Muscle layer of colon (tissue), 2 donors: Measurements from ENCODE around the gene ALK.
"Not testable (repeated sequence)": the region's sequence is repeated elsewhere in the genome, so short reads cannot be mapped to it uniquely, and the experiment has no call there.

ENCODE experiments used
- H3K27ac ChIP-seq: one replicate; pipeline ENCODE4 v1.7.0; 2013; ENCODE audit warnings: low read depth, mild to moderate bottlenecking, low read length, moderate library complexity
- H3K27me3 ChIP-seq, 2 donors: one replicate each; pipeline ENCODE4 v1.7.0; 2013; ENCODE audit warnings: low read length in 2 of 2, mild to moderate bottlenecking in 2 of 2; ENCODE audit not compliant: insufficient read depth in 2 of 2, control insufficient read depth in 1 of 2
- H3K36me3 ChIP-seq: one replicate; pipeline ENCODE4 v1.7.0; 2013; ENCODE audit warnings: mild to moderate bottlenecking, low read length; ENCODE audit not compliant: insufficient read depth
- H3K4me1 ChIP-seq: one replicate; pipeline ENCODE4 v1.7.0; 2013; ENCODE audit warnings: mild to moderate bottlenecking, low read length; ENCODE audit not compliant: insufficient read depth
- H3K4me3 ChIP-seq, 2 donors: one replicate each; pipeline ENCODE4 v1.7.0; 2013; ENCODE audit warnings: low read length in 2 of 2, low read depth in 1 of 2, mild to moderate bottlenecking in 1 of 2, moderate library complexity in 1 of 2
- H3K9ac ChIP-seq: one replicate; pipeline ENCODE4 v1.7.0; 2013; ENCODE audit warnings: low read length
- H3K9me3 ChIP-seq: one replicate; pipeline ENCODE4 v1.7.0; 2013; ENCODE audit warnings: mild to moderate bottlenecking, low read length
- donor health status: abdominal sarcoma.
- donor health status: Adenocarcinoma of cecum.

ALK gene

DNA sequence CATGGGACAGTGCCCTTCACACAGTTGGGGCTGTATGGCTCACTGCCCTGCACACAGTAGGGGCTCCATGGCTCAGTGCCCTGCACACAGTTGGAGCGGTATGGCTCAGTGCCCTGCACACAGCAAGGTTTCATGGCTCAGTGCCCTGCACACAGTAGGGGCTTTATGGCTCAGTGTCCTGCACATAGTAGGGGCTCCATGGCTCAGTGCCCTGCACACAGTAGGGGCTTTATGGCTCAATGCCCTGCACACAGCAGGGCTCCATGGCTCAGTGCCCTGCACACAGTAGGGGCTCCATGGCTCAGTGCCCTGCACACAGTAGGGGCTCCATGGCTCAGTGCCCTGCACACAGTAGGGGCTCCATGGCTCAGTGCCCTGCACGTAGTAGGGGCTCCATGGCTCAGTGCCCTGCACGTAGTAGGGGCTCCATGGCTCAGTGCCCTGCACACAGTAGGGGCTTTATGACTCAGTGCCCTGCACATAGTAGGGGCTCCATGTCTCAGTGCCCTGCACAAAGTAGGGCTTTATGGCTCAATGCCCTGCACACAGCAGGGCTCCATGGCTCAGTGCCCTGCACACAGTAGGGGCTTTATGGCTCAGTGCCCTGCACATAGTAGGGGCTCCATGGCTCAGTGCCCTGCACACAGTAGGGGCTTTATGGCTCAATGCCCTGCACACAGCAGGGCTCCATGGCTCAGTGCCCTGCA is 676.2 kb downstream of the ALK start:
- H3K9ac ChIP-seq, H3K4me1 ChIP-seq, H3K36me3 ChIP-seq, H3K4me3 ChIP-seq, H3K27me3 ChIP-seq, H3K9me3 ChIP-seq, H3K27ac ChIP-seq: not testable (repeated sequence)

DNA sequence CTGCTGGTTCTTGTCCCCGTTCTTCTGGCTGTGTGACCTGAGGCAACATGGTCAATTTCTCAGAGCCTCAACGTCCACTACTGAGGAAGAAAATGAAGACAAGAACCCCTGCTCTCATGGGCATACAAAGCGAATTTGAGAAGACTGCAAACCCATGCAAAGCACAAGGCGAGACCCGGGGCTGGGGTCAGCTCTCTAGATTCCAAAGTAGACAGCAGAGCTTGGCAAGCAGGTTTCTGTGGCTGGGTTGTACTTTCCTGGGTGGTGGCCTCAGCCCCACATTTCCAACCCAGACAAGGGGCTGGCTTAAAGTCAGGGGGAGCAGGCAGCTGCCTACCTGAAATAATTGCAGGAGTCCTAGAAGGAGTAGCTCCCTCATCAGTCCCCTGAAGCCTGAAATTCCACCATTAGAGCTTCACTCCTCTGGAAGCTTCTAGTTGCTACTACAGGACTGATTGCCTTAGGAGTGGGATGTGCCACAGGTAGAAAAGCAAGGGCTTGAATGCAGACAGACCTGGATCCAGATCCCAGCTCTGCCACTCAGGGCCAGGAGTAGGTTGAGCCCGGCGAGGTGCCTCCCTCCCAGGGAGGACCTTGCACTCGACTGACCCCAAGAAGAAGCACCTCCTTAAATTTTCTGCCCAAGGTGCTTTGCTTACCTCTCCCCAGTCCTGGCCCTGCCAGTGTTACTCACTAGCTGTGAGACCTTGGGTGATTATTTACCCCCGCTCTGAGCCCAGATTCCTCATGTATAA is 678.6 kb downstream of the ALK start:
- no peaks in the 10 kb centered on the region for H3K36me3 ChIP-seq
- no peaks in the 10 kb centered on the region for H3K4me1 ChIP-seq
- H3K4me3 ChIP-seq, result no peak overlapping the region
- no peak overlapping the region for H3K9ac ChIP-seq
- no peaks in the 10 kb centered on the region for H3K9me3 ChIP-seq
- H3K27me3 ChIP-seq, result no peaks in the 10 kb centered on the region
- no peak overlapping the region for H3K27ac ChIP-seq

DNA sequence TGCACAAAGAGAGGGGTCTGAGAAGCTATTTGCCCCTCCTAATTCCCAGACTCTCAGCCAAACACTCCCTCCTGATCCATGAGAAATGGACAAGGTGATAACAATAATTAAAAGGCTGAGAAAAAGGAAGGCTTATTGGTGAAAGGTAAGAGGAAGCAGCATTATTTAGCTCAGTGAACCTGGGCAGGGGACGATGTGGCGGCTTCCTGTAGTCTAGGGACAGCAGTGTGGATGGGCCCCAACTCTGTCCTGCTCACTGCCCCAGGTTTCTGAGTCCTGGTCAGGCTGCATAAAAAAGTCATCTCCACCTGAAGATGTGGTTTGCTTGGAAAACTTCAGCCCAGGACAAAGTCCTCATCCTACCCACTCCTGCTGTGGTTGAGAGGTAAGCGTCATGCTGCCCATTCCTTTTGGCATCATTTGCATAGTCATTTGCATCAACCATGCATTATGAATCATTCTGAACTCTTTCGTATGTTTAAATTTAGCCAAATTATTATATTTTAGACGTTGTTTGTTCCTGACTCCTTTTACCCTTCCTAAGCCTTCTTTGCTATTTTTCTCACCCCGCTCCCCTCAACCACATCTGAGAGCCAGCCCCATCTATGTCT is 679.3 kb downstream of the ALK start:
- Histone ChIP-seq H3K9ac (no peak overlapping the region), H3K4me1 (no peaks in the 10 kb centered on the region), H3K36me3 (no peaks in the 10 kb centered on the region), H3K27ac (no peak overlapping the region), H3K4me3 (no peak overlapping the region), H3K27me3 (no peaks in the 10 kb centered on the region), H3K9me3 (no peaks in the 10 kb centered on the region)

DNA sequence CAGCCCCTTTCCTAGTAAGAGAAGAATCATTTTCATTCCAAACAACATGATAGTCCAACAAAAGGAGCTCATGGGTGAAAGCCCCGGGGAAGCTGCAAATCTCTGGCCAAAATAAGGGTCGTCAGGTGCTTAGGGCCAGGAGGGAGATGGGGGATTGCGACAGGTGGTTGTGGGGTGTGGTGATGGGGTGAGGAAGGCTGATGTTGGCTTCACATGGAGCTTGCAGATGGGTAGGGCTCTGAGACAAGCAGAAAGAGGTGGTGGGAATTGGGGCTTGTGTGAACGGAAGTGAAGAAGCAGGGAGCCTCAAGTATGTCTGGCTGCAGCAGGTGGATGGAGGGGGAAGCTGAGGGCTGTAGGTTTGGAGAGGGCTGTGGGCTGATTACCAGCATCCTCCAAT is 680.0 kb downstream of the ALK start:
- no peak overlapping the region for H3K9ac ChIP-seq
- H3K36me3 ChIP-seq, result no peaks in the 10 kb centered on the region
- H3K27me3 ChIP-seq, result no peaks in the 10 kb centered on the region
- H3K27ac ChIP-seq, result no peak overlapping the region
- no peaks in the 10 kb centered on the region for H3K4me1 ChIP-seq
- no peaks in the 10 kb centered on the region for H3K9me3 ChIP-seq
- H3K4me3 ChIP-seq, result no peak overlapping the region

DNA sequence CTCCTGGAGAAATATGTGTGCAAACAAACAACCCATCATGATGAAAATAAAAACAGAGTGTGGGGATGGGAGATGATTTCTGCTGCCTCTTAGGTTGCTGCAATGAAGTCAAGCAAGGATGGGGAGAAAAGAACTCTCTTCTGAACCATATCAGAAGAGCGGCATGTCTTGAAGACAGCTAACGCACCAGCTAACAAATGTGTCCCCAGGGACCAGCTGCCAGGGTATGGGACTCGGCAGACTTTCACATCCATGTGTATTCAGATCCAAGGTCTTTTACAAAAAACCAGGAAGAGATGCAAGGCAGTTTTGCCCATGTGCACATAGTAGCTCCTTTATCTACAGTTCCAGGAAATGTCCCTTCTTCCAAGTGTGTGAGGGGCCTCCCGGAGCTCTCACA is 680.8 kb downstream of the ALK start:
- no peak overlapping the region for H3K27ac ChIP-seq
- H3K4me1 ChIP-seq, result no peaks in the 10 kb centered on the region
- no peaks in the 10 kb centered on the region for H3K27me3 ChIP-seq
- no peaks in the 10 kb centered on the region for H3K9me3 ChIP-seq
- H3K4me3 ChIP-seq, result no peak overlapping the region
- no peak overlapping the region for H3K9ac ChIP-seq
- H3K36me3 ChIP-seq, result no peaks in the 10 kb centered on the region

DNA sequence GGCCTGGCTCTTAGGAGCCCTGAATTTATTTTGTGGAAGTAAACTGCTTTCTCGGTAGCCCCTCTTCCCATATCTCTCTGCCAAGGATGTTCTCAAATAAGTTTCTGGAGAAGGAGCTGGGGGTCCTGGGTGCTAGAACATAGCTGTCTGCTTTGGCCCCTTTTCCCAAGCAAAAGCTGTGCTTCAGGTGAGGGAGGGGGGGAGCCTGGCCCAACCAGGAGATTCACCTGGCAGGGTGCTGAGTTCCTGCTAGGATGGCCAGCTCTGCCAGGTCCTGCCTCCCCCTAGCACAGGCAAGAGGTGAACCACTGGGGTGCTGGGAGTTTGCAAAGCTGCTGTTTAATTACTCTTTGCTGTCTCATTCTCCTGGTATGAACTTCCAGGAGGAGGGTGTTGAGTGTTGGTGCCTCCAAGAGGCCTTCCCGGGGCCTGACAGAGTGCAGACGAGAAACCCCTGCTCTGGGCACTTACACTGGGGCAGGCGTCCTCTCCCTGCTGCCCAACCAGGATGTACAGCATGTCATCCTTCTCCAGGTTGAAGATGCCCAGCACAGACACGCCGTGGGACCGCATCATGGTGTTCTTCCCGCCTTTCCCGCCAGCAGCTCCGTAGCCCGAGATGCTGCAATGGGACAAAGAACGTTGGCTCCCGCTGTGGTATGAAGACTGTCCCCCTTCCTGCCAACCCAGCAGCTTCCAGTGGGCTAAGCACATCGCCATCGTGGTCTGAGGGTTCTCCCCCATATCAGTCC is 682.0 kb downstream of the ALK start:
- no peaks in the 10 kb centered on the region for H3K9me3 ChIP-seq
- no peak overlapping the region for H3K4me3 ChIP-seq
- no peaks in the 10 kb centered on the region for H3K36me3 ChIP-seq
- H3K9ac ChIP-seq, result no peak overlapping the region
- H3K27ac ChIP-seq, result no peak overlapping the region
- no peaks in the 10 kb centered on the region for H3K27me3 ChIP-seq
- no peaks in the 10 kb centered on the region for H3K4me1 ChIP-seq

DNA sequence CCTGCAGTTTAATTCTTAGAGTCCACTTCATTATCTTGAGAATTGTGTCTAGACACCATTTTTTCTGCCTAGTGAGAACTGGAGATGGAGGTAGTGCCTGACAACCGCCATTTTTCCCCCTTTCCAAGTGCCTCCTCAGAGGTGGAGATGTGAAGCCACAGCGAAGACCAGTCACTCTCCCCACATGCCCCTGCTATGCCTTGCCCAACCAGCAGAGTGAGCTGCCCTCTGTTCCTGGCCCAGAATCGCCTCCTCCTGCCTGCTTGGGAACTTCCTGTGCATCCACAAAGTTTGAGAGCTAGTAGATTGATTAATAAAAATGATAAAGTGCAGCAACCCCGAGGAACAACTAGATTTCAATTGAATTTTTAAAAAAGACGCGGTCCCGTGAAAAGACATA is 682.9 kb downstream of the ALK start:
- H3K9ac ChIP-seq, result no peak overlapping the region
- no peaks in the 10 kb centered on the region for H3K36me3 ChIP-seq
- no peaks in the 10 kb centered on the region for H3K27me3 ChIP-seq
- H3K9me3 ChIP-seq, result no peaks in the 10 kb centered on the region
- H3K4me3 ChIP-seq, result no peak overlapping the region
- no peak overlapping the region for H3K27ac ChIP-seq
- H3K4me1 ChIP-seq, result no peaks in the 10 kb centered on the region

DNA sequence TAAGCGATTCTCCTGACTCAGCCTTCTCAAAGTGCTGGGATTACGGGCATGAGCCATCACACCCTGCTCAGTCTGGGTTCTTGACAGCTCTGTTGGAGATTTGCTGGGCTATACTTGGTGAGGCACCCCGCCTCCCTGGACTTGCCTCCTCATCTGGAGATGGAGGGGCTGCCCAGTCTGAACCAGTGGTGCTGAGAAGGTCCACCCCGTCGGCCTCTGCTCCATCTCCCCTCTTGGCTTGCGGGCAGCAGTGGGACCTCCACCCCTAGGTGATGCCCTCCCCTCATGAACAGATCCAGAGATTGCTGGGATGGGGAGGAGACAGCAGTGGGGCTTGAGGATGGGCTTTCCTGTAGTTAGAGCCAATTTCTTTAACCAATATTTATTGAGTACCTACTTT is 685.3 kb downstream of the ALK start:
- Histone ChIP-seq H3K4me3 (no peak overlapping the region), H3K27me3 (no peaks in the 10 kb centered on the region), H3K4me1 (no peaks in the 10 kb centered on the region), H3K36me3 (no peaks in the 10 kb centered on the region), H3K9me3 (no peaks in the 10 kb centered on the region), H3K9ac (no peak overlapping the region), H3K27ac (no peak overlapping the region)

DNA sequence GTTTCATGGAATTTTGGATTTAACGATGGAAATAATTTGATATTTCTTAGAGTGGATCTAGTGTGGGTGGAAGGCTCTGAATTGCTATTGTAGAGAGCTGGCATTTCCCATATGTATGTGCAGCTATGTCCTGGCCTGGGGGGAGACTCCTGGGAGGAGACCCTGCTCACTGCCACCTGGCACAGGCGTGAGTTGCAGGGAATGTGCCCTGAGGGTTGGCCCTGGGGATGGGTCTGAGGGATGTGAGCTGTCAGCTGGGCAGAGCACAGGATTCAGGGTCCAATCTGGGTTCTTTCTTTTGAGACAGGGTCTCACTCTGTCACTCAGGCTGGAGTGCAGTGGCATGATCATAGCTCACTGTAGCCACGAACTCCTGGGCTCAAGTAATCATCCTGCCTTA is 686.0 kb downstream of the ALK start:
- H3K4me1 ChIP-seq, result no peaks in the 10 kb centered on the region
- H3K27me3 ChIP-seq, result no peaks in the 10 kb centered on the region
- no peaks in the 10 kb centered on the region for H3K36me3 ChIP-seq
- no peak overlapping the region for H3K4me3 ChIP-seq
- no peaks in the 10 kb centered on the region for H3K9me3 ChIP-seq
- no peak overlapping the region for H3K9ac ChIP-seq
- no peak overlapping the region for H3K27ac ChIP-seq

DNA sequence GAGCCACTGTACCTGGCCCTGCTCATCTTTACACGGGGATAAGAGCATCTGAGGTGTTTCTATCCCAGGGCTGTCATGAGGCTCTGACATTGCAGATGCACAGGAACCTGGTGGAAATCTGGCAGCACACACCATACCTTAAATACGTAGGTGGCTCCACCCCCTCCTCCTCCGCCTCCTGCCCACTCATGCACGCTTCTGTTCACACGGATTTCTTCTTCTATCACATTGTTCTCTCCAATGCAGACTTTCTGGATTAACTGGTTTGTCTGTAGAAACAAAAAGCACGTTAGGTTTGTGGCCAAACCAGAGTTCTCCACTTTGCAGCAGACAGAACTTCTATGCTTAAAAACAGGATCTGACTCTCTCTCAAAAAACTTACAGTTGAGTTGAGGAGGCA is 688.0 kb downstream of the ALK start:
- H3K27me3 ChIP-seq, result peaks cover 0 to 1% of the 10 kb centered on the region in 2 donors
- no peak overlapping the region for H3K27ac ChIP-seq
- no peak overlapping the region for H3K9ac ChIP-seq
- H3K4me1 ChIP-seq, result no peaks in the 10 kb centered on the region
- no peak overlapping the region for H3K4me3 ChIP-seq
- H3K9me3 ChIP-seq, result no peaks in the 10 kb centered on the region
- H3K36me3 ChIP-seq, result no peaks in the 10 kb centered on the region

DNA sequence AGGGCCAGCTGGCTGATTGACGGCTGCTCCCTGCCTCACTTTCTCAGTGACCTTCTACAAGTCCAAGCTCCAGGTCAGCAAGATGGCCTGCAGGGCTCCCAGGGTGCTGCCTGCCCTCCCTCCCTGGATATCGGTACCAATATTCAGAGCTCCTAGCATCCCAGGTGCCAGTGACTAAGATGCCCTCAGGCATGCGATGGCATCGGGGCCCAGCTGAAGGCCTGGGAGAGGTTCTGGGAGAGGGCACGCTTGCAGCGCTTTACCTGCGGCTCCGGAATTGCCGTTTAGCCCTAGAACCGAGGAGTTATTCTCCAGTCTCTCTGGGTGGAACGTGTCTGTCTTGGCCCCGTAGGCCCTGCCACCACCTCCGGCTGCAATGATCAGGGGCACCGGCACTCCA is 689.3 kb downstream of the ALK start:
- Histone ChIP-seq H3K9ac (no peak overlapping the region), H3K9me3 (no peaks in the 10 kb centered on the region), H3K36me3 (no peaks in the 10 kb centered on the region), H3K27ac (no peak overlapping the region), H3K27me3 (peaks cover 0 to 6% of the 10 kb centered on the region in 2 donors), H3K4me1 (no peaks in the 10 kb centered on the region), H3K4me3 (no peak overlapping the region)
